ENCODE measurements around the gene RHOF. TPM values are rescaled to one million over a fixed set of nuclear protein-coding genes. Genes with fewer than 3 reads are reported as not detected.

RHOF gene
- total RNA-seq, 4 donors from 2014 or later: 14.1 to 24.3 (median 18.1) TPM

DNA sequence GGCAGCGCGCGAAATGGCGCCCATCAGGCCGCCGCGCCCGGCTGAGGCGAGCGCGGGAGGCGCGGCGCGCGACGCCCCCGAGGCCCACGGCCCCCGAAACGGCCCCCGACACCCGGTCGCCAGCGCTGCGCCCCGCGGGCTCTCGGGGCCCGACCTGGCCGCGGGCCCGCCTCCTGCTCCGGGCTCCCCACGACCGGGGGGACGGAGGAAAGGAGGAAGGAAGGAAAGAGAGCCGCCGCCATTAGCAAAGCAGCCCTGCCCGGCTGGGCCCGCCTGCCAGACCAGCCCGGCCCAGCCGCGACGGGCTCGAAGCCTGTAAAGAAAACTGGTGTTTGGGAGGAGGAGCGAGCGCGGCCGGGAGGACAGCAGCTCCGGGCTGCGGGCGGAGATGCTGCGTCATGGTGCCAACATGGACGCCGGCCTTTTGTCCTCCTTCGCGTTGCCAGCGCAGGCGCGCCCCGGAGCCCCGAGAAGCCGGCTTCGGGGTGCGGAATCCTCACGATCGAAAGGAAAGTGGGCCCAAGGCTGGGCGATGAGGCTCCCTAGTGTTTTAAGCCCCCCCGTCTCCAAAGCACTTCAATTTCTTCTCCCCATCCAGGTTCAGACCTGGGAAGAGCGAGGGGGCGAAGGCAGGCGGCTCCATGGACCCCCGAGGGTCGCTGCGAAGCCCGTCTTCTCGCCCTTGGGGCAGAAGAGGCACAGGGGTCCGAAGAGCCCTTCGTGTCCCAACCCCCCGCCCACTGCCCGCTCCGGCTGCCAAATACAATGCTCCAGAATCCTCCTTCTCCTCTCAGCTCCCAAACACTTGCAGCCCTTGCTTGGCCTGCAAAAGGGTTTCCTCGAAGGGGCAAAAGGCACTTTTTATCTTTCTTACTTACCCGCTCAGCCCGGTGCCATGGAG is 7.5 kb upstream of the RHOF start:
- TF ChIP-seq, protein P1, sequence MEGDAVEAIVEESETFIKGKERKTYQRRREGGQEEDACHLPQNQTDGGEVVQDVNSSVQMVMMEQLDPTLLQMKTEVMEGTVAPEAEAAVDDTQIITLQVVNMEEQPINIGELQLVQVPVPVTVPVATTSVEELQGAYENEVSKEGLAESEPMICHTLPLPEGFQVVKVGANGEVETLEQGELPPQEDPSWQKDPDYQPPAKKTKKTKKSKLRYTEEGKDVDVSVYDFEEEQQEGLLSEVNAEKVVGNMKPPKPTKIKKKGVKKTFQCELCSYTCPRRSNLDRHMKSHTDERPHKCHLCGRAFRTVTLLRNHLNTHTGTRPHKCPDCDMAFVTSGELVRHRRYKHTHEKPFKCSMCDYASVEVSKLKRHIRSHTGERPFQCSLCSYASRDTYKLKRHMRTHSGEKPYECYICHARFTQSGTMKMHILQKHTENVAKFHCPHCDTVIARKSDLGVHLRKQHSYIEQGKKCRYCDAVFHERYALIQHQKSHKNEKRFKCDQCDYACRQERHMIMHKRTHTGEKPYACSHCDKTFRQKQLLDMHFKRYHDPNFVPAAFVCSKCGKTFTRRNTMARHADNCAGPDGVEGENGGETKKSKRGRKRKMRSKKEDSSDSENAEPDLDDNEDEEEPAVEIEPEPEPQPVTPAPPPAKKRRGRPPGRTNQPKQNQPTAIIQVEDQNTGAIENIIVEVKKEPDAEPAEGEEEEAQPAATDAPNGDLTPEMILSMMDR (IDR thresholded peaks at IDR 0.05): no peak
- peak in 1 of 2 donors; percentile 78 for TF ChIP-seq EP300 (IDR thresholded peaks at IDR 0.05)
- TF ChIP-seq POLR2A (IDR thresholded peaks at IDR 0.05): peak in 1 of 2 donors; percentile 38
- no peaks in the 10 kb centered on the region for H3K27me3 ChIP-seq
- peak; percentile 57 to 64 for DNase-seq (ENCODE audit: low spot score in 2 of 2)
- peak overlapping the region; percentile 66 to 88 (median 78) for H3K4me3 ChIP-seq
- no peaks in the 10 kb centered on the region for H3K9me3 ChIP-seq
- H3K36me3 ChIP-seq: peaks cover 0 to 3% (median 0%) of the 10 kb centered on the region in 3 donors
- 1% methylated on average over 38 to 44 of the region's 86 CpGs for WGBS, 2 donors
- H3K4me1 ChIP-seq: peaks cover 0 to 45% (median 41%) of the 10 kb centered on the region in 4 donors
- H3K27ac ChIP-seq: peak overlapping the region; percentile 99 to 100 (median 100)

DNA sequence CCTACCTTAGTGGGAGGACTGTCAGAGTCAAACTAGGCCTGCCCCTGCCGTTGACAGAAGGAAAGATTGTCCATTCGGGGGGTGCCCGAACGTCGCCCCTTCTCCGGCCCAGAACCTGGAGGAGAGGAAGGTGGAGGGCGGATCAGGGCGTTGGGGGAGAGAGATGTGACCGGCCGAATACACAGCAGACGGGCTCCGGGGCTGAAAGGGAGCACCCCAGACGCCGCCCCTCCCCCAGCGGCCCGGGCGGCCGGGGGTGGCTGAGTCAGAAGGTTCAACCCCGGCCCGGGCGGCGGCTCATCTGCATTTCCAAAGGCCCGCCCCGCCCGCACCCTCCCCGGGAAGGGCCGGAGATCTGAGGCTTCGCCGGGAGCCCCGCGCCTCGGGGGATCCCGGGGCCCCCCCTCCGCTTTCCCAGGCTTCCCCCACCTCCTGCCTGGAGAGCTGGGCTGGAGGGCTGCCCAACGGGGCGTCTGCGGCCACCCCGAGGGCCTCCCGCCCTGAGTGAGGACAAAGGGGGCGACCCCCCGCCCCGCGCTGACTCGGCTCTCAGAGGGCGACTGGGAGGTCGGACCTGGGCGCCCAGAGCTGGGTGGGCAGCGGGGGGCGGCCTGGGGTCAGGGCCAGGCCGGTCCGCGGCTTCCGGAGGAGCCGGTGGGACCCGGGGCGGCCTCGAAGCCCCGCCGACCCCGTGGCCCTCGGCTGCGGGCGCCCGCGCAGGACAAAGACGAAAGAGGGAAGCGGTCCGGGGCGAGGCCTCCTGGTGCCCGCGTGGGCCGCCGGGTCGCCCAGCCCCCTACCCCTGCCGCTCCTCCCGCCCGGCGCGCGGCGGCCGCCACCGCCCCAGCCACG is 6.6 kb upstream of the RHOF start:
- 1% methylated on average over 17 to 27 of the region's 84 CpGs for WGBS, 2 donors
- Histone ChIP-seq H3K9me3 (no peaks in the 10 kb centered on the region), H3K36me3 (peaks cover 0 to 9% (median 0%) of the 10 kb centered on the region in 3 donors), H3K27ac (peak overlapping the region; percentile 99 to 100 (median 100)), H3K27me3 (no peaks in the 10 kb centered on the region), H3K4me3 (peak overlapping the region; percentile 66 to 82 (median 78)), H3K4me1 (peaks cover 0 to 48% (median 46%) of the 10 kb centered on the region in 4 donors)
- TF ChIP-seq, protein P1 (IDR thresholded peaks at IDR 0.05): peak in 2 of 5 experiments; percentile 17
- peak; percentile 54 to 62 for TF ChIP-seq POLR2A (IDR thresholded peaks at IDR 0.05)
- TF ChIP-seq EP300 (IDR thresholded peaks at IDR 0.05): peak; percentile 48 to 87
- DNase-seq (ENCODE audit: low spot score in 2 of 2): peak; percentile 81 to 90

DNA sequence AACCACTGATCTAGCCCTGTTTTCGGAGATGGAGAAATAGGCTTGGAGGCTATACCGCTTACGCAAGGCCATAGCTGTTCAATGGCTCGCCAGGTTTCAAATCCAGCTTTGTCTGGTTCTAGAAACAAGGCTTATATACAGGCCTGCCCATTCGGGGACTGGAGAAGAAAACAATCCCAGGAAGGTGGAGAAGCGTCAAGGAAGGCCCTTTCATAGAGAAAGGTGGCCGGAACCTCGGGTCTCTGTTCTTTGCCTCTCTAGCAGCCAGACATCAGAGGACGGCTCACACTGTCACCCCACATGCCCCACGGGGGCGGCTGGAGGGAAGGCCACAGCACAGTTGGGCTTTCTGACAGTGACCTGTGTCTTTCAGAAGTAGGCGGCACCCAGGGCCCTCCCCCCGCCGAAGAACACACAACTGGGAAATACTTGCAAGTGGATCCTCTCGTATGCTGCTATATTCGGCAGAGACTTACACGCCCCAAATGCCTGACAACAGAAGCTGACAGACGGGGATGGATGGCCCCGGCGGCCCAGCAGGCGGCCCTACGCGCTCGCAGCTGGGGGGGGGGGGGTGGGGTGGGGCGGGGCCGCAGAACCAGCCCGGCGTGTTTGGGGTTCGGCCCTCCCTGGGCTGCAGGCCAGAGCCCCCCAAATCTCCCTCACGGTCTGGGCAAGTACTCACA is 5.8 kb upstream of the RHOF start:
- peak; percentile 52 to 63 for DNase-seq (ENCODE audit: low spot score in 2 of 2)
- Histone ChIP-seq H3K4me1 (peaks cover 0 to 56% (median 52%) of the 10 kb centered on the region in 4 donors), H3K4me3 (peak overlapping the region; percentile 66 to 82 (median 78)), H3K27ac (peak overlapping the region; percentile 99 to 100 (median 100)), H3K27me3 (no peaks in the 10 kb centered on the region), H3K9me3 (no peaks in the 10 kb centered on the region), H3K36me3 (peaks cover 0 to 9% (median 0%) of the 10 kb centered on the region in 3 donors)
- TF ChIP-seq, protein P1 (IDR thresholded peaks at IDR 0.05): peak in 2 of 5 experiments; percentile 7 to 12
- peak; percentile 33 to 52 for TF ChIP-seq EP300 (IDR thresholded peaks at IDR 0.05)
- TF ChIP-seq POLR2A (IDR thresholded peaks at IDR 0.05): peak in 1 of 2 donors; percentile 21
- 17 to 24% methylated on average over 15 to 21 of the region's 30 CpGs for WGBS, 2 donors

DNA sequence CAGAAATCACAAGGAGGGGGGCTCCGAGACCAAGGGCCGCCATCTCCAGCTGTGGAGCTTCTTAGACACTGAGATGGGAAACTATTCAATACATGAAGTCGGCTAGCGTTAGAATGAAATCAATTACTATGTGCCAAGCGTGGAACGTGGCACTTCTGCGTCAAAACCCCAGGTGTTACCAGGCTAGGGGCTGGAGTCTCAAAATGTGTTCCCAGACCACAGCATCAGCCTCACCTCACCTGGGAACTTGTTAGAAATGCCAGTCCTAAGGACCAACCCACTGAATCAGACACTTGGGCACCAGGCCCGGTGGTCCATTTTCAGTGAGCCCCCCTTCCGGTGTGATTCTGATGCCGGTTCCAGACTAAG is 5.3 kb upstream of the RHOF start:
- WGBS, 2 donors: 59 to 62% methylated on average over 10 of the region's 10 CpGs
- H3K4me1 ChIP-seq: peaks cover 0 to 61% (median 53%) of the 10 kb centered on the region in 4 donors

More for the DNA sequence above, 5.3 kb upstream of the RHOF start:
- no peaks in the 10 kb centered on the region for H3K27me3 ChIP-seq
- H3K9me3 ChIP-seq: no peaks in the 10 kb centered on the region
- TF ChIP-seq, protein P1 (IDR thresholded peaks at IDR 0.05): no peak
- TF ChIP-seq EP300 (IDR thresholded peaks at IDR 0.05) (no peak), POLR2A (IDR thresholded peaks at IDR 0.05) (no peak)
- H3K36me3 ChIP-seq: peaks cover 0 to 9% (median 0%) of the 10 kb centered on the region in 3 donors
- H3K27ac ChIP-seq: peak overlapping the region; percentile 99 to 100 (median 100)
- no peak for DNase-seq (ENCODE audit: low spot score in 2 of 2)
- peak overlapping the region in 3 of 4 donors; percentile 66 to 82 (median 80) for H3K4me3 ChIP-seq

Measured in tibial nerve (tissue), 4 donors.